Caki2 (cell line): ENCODE measurements around the gene SYNE2. TPM values are rescaled to one million over a fixed set of nuclear protein-coding genes. Genes with fewer than 3 reads are reported as not detected.

Experiments
- total RNA-seq: library from RNA; depleted of rRNA; stranded (reverse); fragments of >200 nt; shearing (Covaris generic); gene quantifications from 2 replicates; pipeline ENCODE4 v1.2.3, GENCODE V29; 2014; ENCODE audit warnings: low replicate concordance; rRNA removed

SYNE2 gene
- total RNA-seq, 1 experiment from 2014 or later: 13.7 TPM

Other genes with a start within 250 kb of the SYNE2 start
- 4.3 and 10.9 TPM in 2 replicates for gene WDR89, start 211.1 kb upstream of the SYNE2 start, total RNA-seq
- 10.9 and 13.3 TPM in 2 replicates for gene SGPP1, start 124.9 kb upstream of the SYNE2 start, total RNA-seq